ENCODE data around the gene FXR2.
"Not testable (repeated sequence)": the region's sequence is repeated elsewhere in the genome, so short reads cannot be mapped to it uniquely, and the experiment has no call there.

The FXR2 gene

GRCh38 chr17:7613769-7614424, 800 bp downstream of the FXR2 start:
- Histone ChIP-seq H3K27me3 (replicated peaks) (no peaks in the 10 kb centered on the region), H3K36me3 (replicated peaks) (peaks cover 3% of the 10 kb centered on the region), H3K4me3 (ENCODE audit: low read depth, low read length) (peak overlapping the region; percentile 87), H3K27ac (peak overlapping the region; percentile 72)
- DNase-seq = peak; percentile 16
- in situ Hi-C loops (cut with HindIII; ENCODE audit: low pct_ligation_motif_present, low sequenced_read_pairs) = no loop called here
- peak; percentile 13 for TF ChIP-seq CTCF (IDR thresholded peaks at IDR 0.05; ENCODE audit: low read depth, low read length, missing control alignments)

GRCh38 chr17:7612294-7612640, 2.4 kb downstream of the FXR2 start:
- Histone ChIP-seq H3K36me3 (replicated peaks) (peaks cover 3% of the 10 kb centered on the region), H3K4me3 (ENCODE audit: low read depth, low read length) (no peak overlapping the region), H3K27me3 (replicated peaks) (no peaks in the 10 kb centered on the region), H3K27ac (peak overlapping the region; percentile 7)
- TF ChIP-seq CTCF (IDR thresholded peaks at IDR 0.05; ENCODE audit: low read depth, low read length, missing control alignments) = no peak
- no peak for DNase-seq
- in situ Hi-C loops (cut with HindIII; ENCODE audit: low pct_ligation_motif_present, low sequenced_read_pairs) = no loop called here

- no peaks in the 10 kb centered on the region for H3K27me3 ChIP-seq (replicated peaks)
- H3K27ac ChIP-seq = peak overlapping the region; percentile 7
- peaks cover 3% of the 10 kb centered on the region for H3K36me3 ChIP-seq (replicated peaks)
- no peak for DNase-seq
- H3K4me3 ChIP-seq (ENCODE audit: low read depth, low read length) = no peak overlapping the region
- no peak for TF ChIP-seq CTCF (IDR thresholded peaks at IDR 0.05; ENCODE audit: low read depth, low read length, missing control alignments)
- in situ Hi-C loops (cut with HindIII; ENCODE audit: low pct_ligation_motif_present, low sequenced_read_pairs) = no loop called here
Measured at GRCh38 chr17:7611635-7612293, 2.9 kb downstream of the FXR2 start.

- H3K27ac ChIP-seq = no peak overlapping the region
- in situ Hi-C loops (cut with HindIII; ENCODE audit: low pct_ligation_motif_present, low sequenced_read_pairs) = no loop called here
- no peak overlapping the region for H3K4me3 ChIP-seq (ENCODE audit: low read depth, low read length)
- H3K27me3 ChIP-seq (replicated peaks) = no peaks in the 10 kb centered on the region
- TF ChIP-seq CTCF (IDR thresholded peaks at IDR 0.05; ENCODE audit: low read depth, low read length, missing control alignments) = no peak
- peaks cover 3% of the 10 kb centered on the region for H3K36me3 ChIP-seq (replicated peaks)
- DNase-seq = no peak
Measured at GRCh38 chr17:7610641-7611040, 4.1 kb downstream of the FXR2 start.

GRCh38 chr17:7606280-7606679, 8.4 kb downstream of the FXR2 start:
- Histone ChIP-seq H3K36me3 (replicated peaks) (peaks cover 30% of the 10 kb centered on the region), H3K27me3 (replicated peaks) (no peaks in the 10 kb centered on the region), H3K27ac (no peak overlapping the region), H3K4me3 (ENCODE audit: low read depth, low read length) (no peak overlapping the region)
- in situ Hi-C loops (cut with HindIII; ENCODE audit: low pct_ligation_motif_present, low sequenced_read_pairs) = no loop called here
- no peak for TF ChIP-seq CTCF (IDR thresholded peaks at IDR 0.05; ENCODE audit: low read depth, low read length, missing control alignments)
- DNase-seq = no peak

GRCh38 chr17:7597561-7597960, 17.1 kb downstream of the FXR2 start:
- H3K4me3 ChIP-seq (ENCODE audit: low read depth, low read length); H3K27me3 ChIP-seq (replicated peaks); in situ Hi-C loops (cut with HindIII; ENCODE audit: low pct_ligation_motif_present, low sequenced_read_pairs); H3K27ac ChIP-seq; DNase-seq: not testable (repeated sequence)
- H3K36me3 ChIP-seq (replicated peaks) = peaks cover 85% of the 10 kb centered on the region
